Gastrocnemius medialis (tissue), 4 donors: ENCODE data around the gene CHP1.

Source experiments
- CTCF ChIP-seq, 5 experiments: fragments of 450-650 bp in 3 of 5; fragments of 200-600 bp in 2 of 5; sonication (generic) in 2 of 5; IDR thresholded peaks in 4 of 5; conservative IDR thresholded peaks in 1 of 5; 1 replicate in 4 of 5; 2 replicates in 1 of 5; pipeline ENCODE4 v1.5.1; 2016 to 2019; ENCODE audit warnings: antibody characterized with exemption in 5 of 5, mild to moderate bottlenecking in 3 of 5, moderate library complexity in 3 of 5
- POLR2A ChIP-seq, 2 donors: fragments of 450-650 bp; IDR thresholded peaks; one replicate each; pipeline ENCODE4 v1.6.1; 2017; ENCODE audit warnings: antibody characterized with exemption in 2 of 2, mild to moderate bottlenecking in 2 of 2, moderate library complexity in 2 of 2

- TF ChIP-seq CTCF (IDR thresholded peaks at IDR 0.05 in 4 of 5, conservative IDR thresholded peaks at IDR 0.05 in 1 of 5) = no peak
- TF ChIP-seq POLR2A (IDR thresholded peaks at IDR 0.05) = no peak
These were observed 45.8 kb downstream of the CHP1 start for GRCh38 chr15:41276831-41277230.
